GM23338 (cell line): ENCODE results near the gene NCLN.

Experiments
- CREB1 ChIP-seq: fragments of 250-450 bp; sonication (Bioruptor Pico); IDR thresholded peaks from 2 replicates; pipeline ENCODE4 v1.5.0; 2020; ENCODE audit warnings: low read depth, mild to moderate bottlenecking, moderate library complexity
- CTCF ChIP-seq, 2 experiments: fragments of 200-600 bp in 1 of 2; sonication (generic) in 1 of 2; conservative IDR thresholded peaks; 2 replicates each; pipeline versions ENCODE4 v1.5.1 to v1.6.1; 2016 to 2017; ENCODE audit warnings: antibody characterized with exemption in 2 of 2, low read depth in 2 of 2, mild to moderate bottlenecking in 2 of 2, moderate library complexity in 1 of 2
- EZH2 ChIP-seq: fragments of 200-600 bp; sonication (generic); IDR thresholded peaks from one replicate; pipeline ENCODE4 v1.8.0; 2017; ENCODE audit warnings: antibody characterized with exemption, mild to moderate bottlenecking, low read depth; ENCODE audit not compliant: unreplicated experiment
- EZH2phosphoT487 ChIP-seq: fragments of 200-600 bp; sonication (generic); IDR thresholded peaks from one replicate; pipeline ENCODE4 v1.8.1; 2018; ENCODE audit warnings: antibody characterized with exemption; ENCODE audit not compliant: unreplicated experiment
- JUNB ChIP-seq: IDR thresholded peaks from one replicate; pipeline ENCODE4 v1.6.1; 2016; ENCODE audit warnings: antibody characterized with exemption; ENCODE audit not compliant: unreplicated experiment
- POLR2AphosphoS5 ChIP-seq: IDR thresholded peaks from 2 replicates; pipeline ENCODE4 v1.6.1; 2016; ENCODE audit warnings: antibody characterized with exemption, low read depth
- REST ChIP-seq: IDR thresholded peaks from one replicate; pipeline ENCODE4 v1.6.1; 2018; ENCODE audit warnings: antibody characterized with exemption; ENCODE audit not compliant: unreplicated experiment
- STAT1 ChIP-seq: IDR thresholded peaks from one replicate; pipeline ENCODE4 v1.6.1; 2016; ENCODE audit warnings: antibody characterized with exemption; ENCODE audit not compliant: unreplicated experiment

- TF ChIP-seq EZH2 (no peak), CTCF (conservative IDR thresholded peaks at IDR 0.05; ENCODE audit: low read depth in 2 of 2) (no peak), EZH2phosphoT487 (no peak), REST (no peak), CREB1 (CRISPR knock-in tag) (no peak), STAT1 (no peak), JUNB (no peak), POLR2AphosphoS5 (no peak)
Observed at GRCh38 chr19:3229888-3230496, 44.3 kb downstream of the NCLN start.
